ENCODE data around the gene MRPL36. TPM values are rescaled to one million over a fixed set of nuclear protein-coding genes. Genes with fewer than 3 reads are reported as not detected.

Gene MRPL36
- total and polyA plus RNA-seq, 2 of the 4 experiments (the other 2 are of a cell fraction): 85.9 to 103 TPM

DNA sequence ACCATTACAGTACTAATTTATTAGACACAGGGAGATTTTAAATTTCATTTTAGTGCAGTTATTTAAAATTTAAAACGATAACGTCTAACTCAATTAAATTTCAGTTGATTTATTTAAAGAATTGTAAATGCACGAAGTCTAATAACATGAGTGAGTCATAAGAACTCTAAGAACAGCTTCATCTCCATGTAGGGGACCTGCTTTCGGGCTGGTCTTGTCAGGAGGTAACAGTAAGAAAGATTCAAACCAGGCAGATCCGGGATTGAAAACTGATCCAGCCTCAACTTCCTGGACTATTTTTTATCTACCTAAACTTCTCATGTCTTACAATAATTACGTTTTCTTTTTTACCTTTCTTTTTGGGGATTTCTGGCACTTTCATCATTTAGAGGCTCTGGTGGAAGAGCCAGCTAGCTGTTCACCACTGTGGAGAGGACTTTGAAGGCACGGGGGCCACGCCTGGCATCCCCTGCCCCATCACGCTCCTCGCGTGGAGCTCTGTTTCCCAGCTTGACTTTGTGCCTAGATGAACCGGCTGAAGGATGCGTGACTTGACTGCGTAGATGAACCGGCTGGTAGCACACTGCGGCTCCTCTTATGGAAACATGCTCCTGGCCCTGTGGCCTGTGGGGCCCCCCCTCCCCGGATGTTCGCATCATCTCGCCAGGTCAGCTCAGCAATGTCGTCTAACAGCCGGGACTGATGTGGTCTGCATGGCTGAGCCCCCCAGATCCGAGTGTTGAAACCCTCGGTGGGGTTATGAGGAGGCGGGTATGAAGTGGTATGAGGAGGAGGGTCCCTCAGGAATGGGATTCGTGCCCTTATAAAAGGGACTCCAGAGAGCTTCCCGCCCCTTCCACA is 27.6 kb upstream of the MRPL36 start:
- peaks cover 2% of the 10 kb centered on the region; the same call in 1 of the 2 replicates for H3K9me1 ChIP-seq (ENCODE audit: insufficient read depth, low read length)
- CTCF ChIA-PET: no interaction called here
- no peak for ATAC-seq (ENCODE audit: low read depth)
- peaks cover 12% of the 10 kb centered on the region for H3K36me3 ChIP-seq (ENCODE audit: control insufficient read depth, insufficient read depth, low read length)
- dilution Hi-C loops (cut with HindIII; ENCODE audit: low sequenced_read_pairs, unreplicated experiment): no loop called here
- H3K4ac ChIP-seq (ENCODE audit: low read depth, low read length): no peak overlapping the region
- no peak overlapping the region for H3K23ac ChIP-seq (ENCODE audit: low read depth, low read length)
- no peaks in the 10 kb centered on the region for H3K9me3 ChIP-seq (ENCODE audit: control insufficient read depth, insufficient read depth, low read length)
- no peak overlapping the region for H3K27ac ChIP-seq (ENCODE audit: insufficient read depth, low read length)
- no peak overlapping the region for H2AK9ac ChIP-seq (replicated peaks; ENCODE audit: low read depth, low read length, poor library complexity)
- in situ Hi-C loops (cut with MboI; ENCODE audit: low sequenced_read_pairs): no loop called here
- no peak overlapping the region for H2BK5ac ChIP-seq (ENCODE audit: low read depth, low read length, poor library complexity, severe bottlenecking)
- no peak overlapping the region for H3K14ac ChIP-seq (replicated peaks; ENCODE audit: low read depth, low read length)
- 89 to 100% methylated on average over 1 to 3 of the region's 26 CpGs for WGBS, 2 experiments (ENCODE audit: extremely low coverage in 2 of 2, insufficient read length in 1 of 2)
- no peak overlapping the region for H3K9ac ChIP-seq (ENCODE audit: low read depth, low read length)
- H3K18ac ChIP-seq (ENCODE audit: low read depth, low read length): no peak overlapping the region
- no peak overlapping the region for H2AK5ac ChIP-seq (ENCODE audit: low read depth, low read length)
- no peak overlapping the region for H2BK15ac ChIP-seq (ENCODE audit: low read depth, low read length)
- H2AFZ ChIP-seq (replicated peaks; ENCODE audit: low read length, poor library complexity): no peak overlapping the region
- H4K8ac ChIP-seq (ENCODE audit: low read depth in 2 of 2, low read length in 2 of 2): no peak overlapping the region
- no peaks in the 10 kb centered on the region; the same call in 1 of the 2 replicates for H3K4me1 ChIP-seq (ENCODE audit: control insufficient read depth, insufficient read depth, low read length)
- H4K91ac ChIP-seq (ENCODE audit: insufficient read depth, low read depth, low read length): no peak overlapping the region
- no peak for DNase-seq
- no peak overlapping the region for H2BK120ac ChIP-seq (ENCODE audit: low read depth, low read length)
- H4K20me1 ChIP-seq (ENCODE audit: insufficient read depth, low read length): no peaks in the 10 kb centered on the region
- H3K56ac ChIP-seq (ENCODE audit: extremely low read depth, insufficient read depth, low read length): no peak overlapping the region
- POLR2A ChIA-PET (ENCODE audit: unreplicated experiment): no interaction called here
- H3K27me3 ChIP-seq (ENCODE audit: control insufficient read depth, insufficient read depth, low read length): no peaks in the 10 kb centered on the region; the same call in 1 of the 2 replicates
- intact Hi-C loops (cut with micrococcal nuclease): no loop called here
- H3K4me3 ChIP-seq (ENCODE audit: insufficient read depth, low read depth, low read length): no peak overlapping the region
- H3K4me2 ChIP-seq (ENCODE audit: low read depth, low read length): no peak overlapping the region
- H3K79me1 ChIP-seq (ENCODE audit: low read depth in 1 of 2, low read length in 2 of 2): no peaks in the 10 kb centered on the region
- BruUV-seq (replicated peaks): no TSS peak
- no peak overlapping the region for H4K5ac ChIP-seq (ENCODE audit: low read depth, low read length)
- no peak overlapping the region for H2BK20ac ChIP-seq (ENCODE audit: low read depth, low read length)
- no peak for TF ChIP-seq MAZ (IDR thresholded peaks at IDR 0.05; ENCODE audit: borderline replicate concordance, low read depth, low read length)
- no peak for TF ChIP-seq RFX5 (IDR thresholded peaks at IDR 0.05; ENCODE audit: low read depth, low read length)
- TF ChIP-seq, protein P1, sequence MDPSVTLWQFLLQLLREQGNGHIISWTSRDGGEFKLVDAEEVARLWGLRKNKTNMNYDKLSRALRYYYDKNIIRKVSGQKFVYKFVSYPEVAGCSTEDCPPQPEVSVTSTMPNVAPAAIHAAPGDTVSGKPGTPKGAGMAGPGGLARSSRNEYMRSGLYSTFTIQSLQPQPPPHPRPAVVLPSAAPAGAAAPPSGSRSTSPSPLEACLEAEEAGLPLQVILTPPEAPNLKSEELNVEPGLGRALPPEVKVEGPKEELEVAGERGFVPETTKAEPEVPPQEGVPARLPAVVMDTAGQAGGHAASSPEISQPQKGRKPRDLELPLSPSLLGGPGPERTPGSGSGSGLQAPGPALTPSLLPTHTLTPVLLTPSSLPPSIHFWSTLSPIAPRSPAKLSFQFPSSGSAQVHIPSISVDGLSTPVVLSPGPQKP (IDR thresholded peaks at IDR 0.05; ENCODE audit: borderline replicate concordance, low read depth, low read length): no peak
- TF ChIP-seq SMC3 (IDR thresholded peaks at IDR 0.05; ENCODE audit: low read depth, low read length): no peak
- TF ChIP-seq MXI1 (IDR thresholded peaks at IDR 0.05; ENCODE audit: borderline replicate concordance, low read depth, low read length): no peak
- TF ChIP-seq FOS (IDR thresholded peaks at IDR 0.05; ENCODE audit: low read depth, low read length): no peak
- no peak for TF ChIP-seq RCOR1 (IDR thresholded peaks at IDR 0.05; ENCODE audit: insufficient replicate concordance, low read length)
- TF ChIP-seq, protein P2, sequence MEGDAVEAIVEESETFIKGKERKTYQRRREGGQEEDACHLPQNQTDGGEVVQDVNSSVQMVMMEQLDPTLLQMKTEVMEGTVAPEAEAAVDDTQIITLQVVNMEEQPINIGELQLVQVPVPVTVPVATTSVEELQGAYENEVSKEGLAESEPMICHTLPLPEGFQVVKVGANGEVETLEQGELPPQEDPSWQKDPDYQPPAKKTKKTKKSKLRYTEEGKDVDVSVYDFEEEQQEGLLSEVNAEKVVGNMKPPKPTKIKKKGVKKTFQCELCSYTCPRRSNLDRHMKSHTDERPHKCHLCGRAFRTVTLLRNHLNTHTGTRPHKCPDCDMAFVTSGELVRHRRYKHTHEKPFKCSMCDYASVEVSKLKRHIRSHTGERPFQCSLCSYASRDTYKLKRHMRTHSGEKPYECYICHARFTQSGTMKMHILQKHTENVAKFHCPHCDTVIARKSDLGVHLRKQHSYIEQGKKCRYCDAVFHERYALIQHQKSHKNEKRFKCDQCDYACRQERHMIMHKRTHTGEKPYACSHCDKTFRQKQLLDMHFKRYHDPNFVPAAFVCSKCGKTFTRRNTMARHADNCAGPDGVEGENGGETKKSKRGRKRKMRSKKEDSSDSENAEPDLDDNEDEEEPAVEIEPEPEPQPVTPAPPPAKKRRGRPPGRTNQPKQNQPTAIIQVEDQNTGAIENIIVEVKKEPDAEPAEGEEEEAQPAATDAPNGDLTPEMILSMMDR (conservative IDR thresholded peaks at IDR 0.05; ENCODE audit: low read depth, low read length): no peak
- TF ChIP-seq CEBPB (IDR thresholded peaks at IDR 0.05; ENCODE audit: low read depth, low read length): no peak
- no peak for TF ChIP-seq NFE2L2 (IDR thresholded peaks at IDR 0.05; ENCODE audit: low read depth, low read length)
- TF ChIP-seq CHD1 (IDR thresholded peaks at IDR 0.05; ENCODE audit: low read depth, low read length): no peak
- TF ChIP-seq POLR2A (IDR thresholded peaks at IDR 0.05; ENCODE audit: low read depth, low read length): no peak
- TF ChIP-seq USF2 (IDR thresholded peaks at IDR 0.05; ENCODE audit: low read depth, low read length): no peak
- no peak for TF ChIP-seq MAFK (IDR thresholded peaks at IDR 0.05; ENCODE audit: low read depth, low read length)
- no peak for TF ChIP-seq RAD21 (IDR thresholded peaks at IDR 0.05; ENCODE audit: low read length)

Measured in IMR-90 (cell line).